Measurements from ENCODE around the gene OTULINL.

DNA sequence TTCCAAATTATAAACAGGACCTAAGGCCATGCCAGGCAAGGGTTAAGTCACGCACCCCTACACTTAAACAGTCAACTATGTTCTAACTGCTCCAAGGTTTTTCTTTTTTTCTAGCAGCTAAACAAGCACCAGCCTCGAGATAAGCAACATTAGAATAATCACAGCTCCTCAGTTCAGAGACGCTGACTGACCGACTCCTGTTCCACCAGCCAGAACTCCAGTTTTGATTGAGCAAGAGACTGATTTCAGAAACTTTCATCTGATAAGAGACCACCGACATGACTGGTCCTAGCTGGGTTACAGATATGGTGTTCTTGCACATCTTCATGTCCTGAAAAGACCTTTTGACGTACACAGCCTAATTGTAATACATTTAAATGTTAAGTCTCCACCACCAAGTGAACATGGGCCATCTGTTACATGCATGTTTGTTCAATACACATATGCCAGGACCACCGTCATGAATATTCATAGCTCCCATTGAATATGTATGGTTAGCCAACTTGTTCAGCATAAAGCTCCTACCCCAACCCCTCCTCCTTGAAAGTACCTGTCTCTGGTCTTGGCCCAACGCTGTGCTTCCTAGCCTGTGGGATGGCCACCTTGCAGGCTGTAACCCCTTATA is 23.7 kb upstream of the OTULINL start:
- TF ChIP-seq, protein P1, sequence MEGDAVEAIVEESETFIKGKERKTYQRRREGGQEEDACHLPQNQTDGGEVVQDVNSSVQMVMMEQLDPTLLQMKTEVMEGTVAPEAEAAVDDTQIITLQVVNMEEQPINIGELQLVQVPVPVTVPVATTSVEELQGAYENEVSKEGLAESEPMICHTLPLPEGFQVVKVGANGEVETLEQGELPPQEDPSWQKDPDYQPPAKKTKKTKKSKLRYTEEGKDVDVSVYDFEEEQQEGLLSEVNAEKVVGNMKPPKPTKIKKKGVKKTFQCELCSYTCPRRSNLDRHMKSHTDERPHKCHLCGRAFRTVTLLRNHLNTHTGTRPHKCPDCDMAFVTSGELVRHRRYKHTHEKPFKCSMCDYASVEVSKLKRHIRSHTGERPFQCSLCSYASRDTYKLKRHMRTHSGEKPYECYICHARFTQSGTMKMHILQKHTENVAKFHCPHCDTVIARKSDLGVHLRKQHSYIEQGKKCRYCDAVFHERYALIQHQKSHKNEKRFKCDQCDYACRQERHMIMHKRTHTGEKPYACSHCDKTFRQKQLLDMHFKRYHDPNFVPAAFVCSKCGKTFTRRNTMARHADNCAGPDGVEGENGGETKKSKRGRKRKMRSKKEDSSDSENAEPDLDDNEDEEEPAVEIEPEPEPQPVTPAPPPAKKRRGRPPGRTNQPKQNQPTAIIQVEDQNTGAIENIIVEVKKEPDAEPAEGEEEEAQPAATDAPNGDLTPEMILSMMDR (IDR thresholded peaks at IDR 0.05 in 4 of 5, conservative IDR thresholded peaks at IDR 0.05 in 1 of 5), result no peak
- no peak for TF ChIP-seq POLR2A (IDR thresholded peaks at IDR 0.05)
